IPS DF 6.9 (cell line): Measurements from ENCODE around the gene MPDZ.
"Not testable (repeated sequence)": the region's sequence is repeated elsewhere in the genome, so short reads cannot be mapped to it uniquely, and the experiment has no call there.

Source experiments
- DNase-seq: peaks from one replicate; pipeline ENCODE4 v3.0.0-alpha.2; 2013; ENCODE audit warnings: low read depth, low spot score
- H3K27ac ChIP-seq: one replicate; pipeline ENCODE4 v1.5.1; 2013; ENCODE audit warnings: low read length, control low read depth
- H3K27me3 ChIP-seq: 2 replicates; pipeline ENCODE4 v1.6.1; 2013; ENCODE audit warnings: mild to moderate bottlenecking, low read length; ENCODE audit not compliant: control insufficient read depth, insufficient read depth
- H3K36me3 ChIP-seq: 2 replicates; pipeline ENCODE4 v1.6.1; 2013; ENCODE audit warnings: low read length; ENCODE audit not compliant: control insufficient read depth, insufficient read depth
- H3K4me1 ChIP-seq: 2 replicates; pipeline ENCODE4 v1.6.1; 2013; ENCODE audit warnings: low read length; ENCODE audit not compliant: control insufficient read depth, insufficient read depth
- H3K4me3 ChIP-seq: 2 replicates; pipeline ENCODE4 v1.5.1; 2013; ENCODE audit warnings: mild to moderate bottlenecking, low read length
- H3K9me3 ChIP-seq: 2 replicates; pipeline ENCODE4 v1.6.1; 2013; ENCODE audit warnings: low read length, inconsistent platforms; ENCODE audit not compliant: control insufficient read depth, insufficient read depth
- WGBS: extraction: QIAGEN DNeasy Blood & Tissue Kit; methylation state at CpG from one replicate; pipeline ENCODE4 v1.1.7; 2013; ENCODE audit warnings: mixed read lengths, missing lambda C conversion rate; ENCODE audit not compliant: insufficient read length, insufficient coverage; 5-methylcytosine and 5-hydroxymethylcytosine counted together

The MPDZ gene

GRCh38 chr9:13222733-13223132 is 56.8 kb downstream of the MPDZ start:
- H3K9me3 ChIP-seq, DNase-seq, H3K27me3 ChIP-seq, H3K4me3 ChIP-seq, H3K36me3 ChIP-seq, H3K27ac ChIP-seq, H3K4me1 ChIP-seq: not testable (repeated sequence)

GRCh38 chr9:13221741-13222140 is 57.8 kb downstream of the MPDZ start:
- DNase-seq, result no peak
- H3K27ac ChIP-seq, result no peak overlapping the region
- no peaks in the 10 kb centered on the region for H3K9me3 ChIP-seq
- H3K4me1 ChIP-seq, result no peaks in the 10 kb centered on the region
- H3K36me3 ChIP-seq, result no peaks in the 10 kb centered on the region
- H3K4me3 ChIP-seq, result no peak overlapping the region
- no peaks in the 10 kb centered on the region for H3K27me3 ChIP-seq

GRCh38 chr9:13220837-13221236 is 58.7 kb downstream of the MPDZ start:
- H3K9me3 ChIP-seq, result no peaks in the 10 kb centered on the region
- DNase-seq, result no peak
- H3K27me3 ChIP-seq, result no peaks in the 10 kb centered on the region
- no peaks in the 10 kb centered on the region for H3K4me1 ChIP-seq
- H3K4me3 ChIP-seq, result no peak overlapping the region
- WGBS, result no CpG with 5 or more reads among the region's 1 CpG
- H3K36me3 ChIP-seq, result no peaks in the 10 kb centered on the region
- H3K27ac ChIP-seq, result no peak overlapping the region

- Histone ChIP-seq H3K9me3 (no peaks in the 10 kb centered on the region), H3K27me3 (no peaks in the 10 kb centered on the region), H3K4me3 (no peak overlapping the region), H3K36me3 (no peaks in the 10 kb centered on the region), H3K4me1 (no peaks in the 10 kb centered on the region), H3K27ac (no peak overlapping the region)
- DNase-seq, result no peak
- no CpG with 5 or more reads among the region's 5 CpGs for WGBS
These were observed 63.5 kb downstream of the MPDZ start for GRCh38 chr9:13215791-13216554.

GRCh38 chr9:13213998-13214397 is 65.5 kb downstream of the MPDZ start:
- no CpG with 5 or more reads among the region's 2 CpGs for WGBS
- Histone ChIP-seq H3K9me3 (no peaks in the 10 kb centered on the region), H3K4me3 (no peak overlapping the region), H3K36me3 (no peaks in the 10 kb centered on the region), H3K27ac (no peak overlapping the region), H3K27me3 (no peaks in the 10 kb centered on the region), H3K4me1 (no peaks in the 10 kb centered on the region)
- no peak for DNase-seq

GRCh38 chr9:13213337-13213736 is 66.2 kb downstream of the MPDZ start:
- 100% methylated on average over 1 of the region's 1 CpG for WGBS
- no peaks in the 10 kb centered on the region for H3K9me3 ChIP-seq
- no peak overlapping the region for H3K27ac ChIP-seq
- no peaks in the 10 kb centered on the region for H3K36me3 ChIP-seq
- no peaks in the 10 kb centered on the region for H3K27me3 ChIP-seq
- no peaks in the 10 kb centered on the region for H3K4me1 ChIP-seq
- H3K4me3 ChIP-seq, result no peak overlapping the region
- no peak for DNase-seq

- Histone ChIP-seq H3K9me3 (no peaks in the 10 kb centered on the region), H3K4me1 (no peaks in the 10 kb centered on the region), H3K27me3 (no peaks in the 10 kb centered on the region), H3K4me3 (no peak overlapping the region), H3K27ac (no peak overlapping the region), H3K36me3 (no peaks in the 10 kb centered on the region)
- no CpG with 5 or more reads among the region's 1 CpG for WGBS
- DNase-seq, result no peak
These were observed 69.2 kb downstream of the MPDZ start for GRCh38 chr9:13210306-13210705.

- Histone ChIP-seq H3K4me1 (no peaks in the 10 kb centered on the region), H3K9me3 (no peaks in the 10 kb centered on the region), H3K27me3 (no peaks in the 10 kb centered on the region), H3K27ac (no peak overlapping the region), H3K36me3 (no peaks in the 10 kb centered on the region), H3K4me3 (no peak overlapping the region)
- DNase-seq, result no peak
- WGBS, result no CpG with 5 or more reads among the region's 3 CpGs
These were observed 70.0 kb downstream of the MPDZ start for GRCh38 chr9:13209498-13209897.

GRCh38 chr9:13205824-13206223 is 73.7 kb downstream of the MPDZ start:
- Histone ChIP-seq H3K36me3 (no peaks in the 10 kb centered on the region; the same call in 1 of the 2 replicates), H3K9me3 (no peaks in the 10 kb centered on the region), H3K27me3 (no peaks in the 10 kb centered on the region), H3K27ac (no peak overlapping the region), H3K4me3 (no peak overlapping the region), H3K4me1 (no peaks in the 10 kb centered on the region)
- DNase-seq, result no peak
- WGBS, result no CpG with 5 or more reads among the region's 3 CpGs

- no peaks in the 10 kb centered on the region for H3K9me3 ChIP-seq
- no peaks in the 10 kb centered on the region for H3K4me1 ChIP-seq
- no peak overlapping the region for H3K4me3 ChIP-seq
- H3K27ac ChIP-seq, result no peak overlapping the region
- H3K36me3 ChIP-seq, result no peaks in the 10 kb centered on the region; the same call in 1 of the 2 replicates
- H3K27me3 ChIP-seq, result no peaks in the 10 kb centered on the region
- no peak for DNase-seq
- WGBS, result no CpG with 5 or more reads among the region's 4 CpGs
These were observed 89.5 kb downstream of the MPDZ start for GRCh38 chr9:13190040-13190439.

- no peak overlapping the region for H3K4me3 ChIP-seq
- H3K36me3 ChIP-seq, result no peaks in the 10 kb centered on the region; the same call in 1 of the 2 replicates
- H3K4me1 ChIP-seq, result no peaks in the 10 kb centered on the region
- no peaks in the 10 kb centered on the region for H3K27me3 ChIP-seq
- no peak overlapping the region for H3K27ac ChIP-seq
- no peaks in the 10 kb centered on the region for H3K9me3 ChIP-seq
- no peak for DNase-seq
These were observed 90.1 kb downstream of the MPDZ start for GRCh38 chr9:13189362-13189761.
